IPS DF 6.9 (cell line): Measurements from ENCODE around the gene ANGPTL8.

Source experiments
- DNase-seq: peaks from one replicate; pipeline ENCODE4 v3.0.0-alpha.2; 2013; ENCODE audit warnings: low read depth, low spot score
- H3K27ac ChIP-seq: one replicate; pipeline ENCODE4 v1.5.1; 2013; ENCODE audit warnings: low read length, control low read depth
- H3K27me3 ChIP-seq: 2 replicates; pipeline ENCODE4 v1.6.1; 2013; ENCODE audit warnings: mild to moderate bottlenecking, low read length; ENCODE audit not compliant: control insufficient read depth, insufficient read depth
- H3K36me3 ChIP-seq: 2 replicates; pipeline ENCODE4 v1.6.1; 2013; ENCODE audit warnings: low read length; ENCODE audit not compliant: control insufficient read depth, insufficient read depth
- H3K4me1 ChIP-seq: 2 replicates; pipeline ENCODE4 v1.6.1; 2013; ENCODE audit warnings: low read length; ENCODE audit not compliant: control insufficient read depth, insufficient read depth
- H3K4me3 ChIP-seq: 2 replicates; pipeline ENCODE4 v1.5.1; 2013; ENCODE audit warnings: mild to moderate bottlenecking, low read length
- H3K9me3 ChIP-seq: 2 replicates; pipeline ENCODE4 v1.6.1; 2013; ENCODE audit warnings: low read length, inconsistent platforms; ENCODE audit not compliant: control insufficient read depth, insufficient read depth
- WGBS: extraction: QIAGEN DNeasy Blood & Tissue Kit; methylation state at CpG from one replicate; pipeline ENCODE4 v1.1.7; 2013; ENCODE audit warnings: mixed read lengths, missing lambda C conversion rate; ENCODE audit not compliant: insufficient read length, insufficient coverage; 5-methylcytosine and 5-hydroxymethylcytosine counted together

ANGPTL8 gene

DNA sequence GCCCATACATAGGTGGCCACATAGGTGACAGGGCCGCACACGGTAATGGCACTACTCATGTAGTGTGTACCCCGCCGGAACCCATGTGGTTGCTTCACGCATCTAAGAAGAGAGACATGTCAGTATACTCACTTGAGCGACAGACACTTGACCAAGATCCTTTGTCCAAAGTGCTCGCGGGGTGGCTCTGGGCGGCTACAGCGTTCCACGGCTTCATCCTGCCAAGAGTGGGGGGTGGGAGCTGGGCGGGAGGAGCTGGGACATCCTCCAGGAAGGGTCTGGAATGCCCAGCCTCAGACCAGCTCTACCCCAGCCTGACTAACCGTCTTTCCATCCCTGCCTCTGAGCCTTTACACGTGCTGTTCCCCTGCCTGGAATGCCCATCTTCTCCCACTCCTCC lies 8.5 kb downstream of the ANGPTL8 start:
- no peaks in the 10 kb centered on the region for H3K9me3 ChIP-seq
- H3K36me3 ChIP-seq = peaks cover 12% of the 10 kb centered on the region; the same call in 1 of the 2 replicates
- no peak for DNase-seq
- no peak overlapping the region for H3K4me3 ChIP-seq
- H3K27ac ChIP-seq = no peak overlapping the region
- peaks cover 2% of the 10 kb centered on the region for H3K4me1 ChIP-seq
- WGBS = no CpG with 5 or more reads among the region's 14 CpGs
- H3K27me3 ChIP-seq = no peaks in the 10 kb centered on the region

DNA sequence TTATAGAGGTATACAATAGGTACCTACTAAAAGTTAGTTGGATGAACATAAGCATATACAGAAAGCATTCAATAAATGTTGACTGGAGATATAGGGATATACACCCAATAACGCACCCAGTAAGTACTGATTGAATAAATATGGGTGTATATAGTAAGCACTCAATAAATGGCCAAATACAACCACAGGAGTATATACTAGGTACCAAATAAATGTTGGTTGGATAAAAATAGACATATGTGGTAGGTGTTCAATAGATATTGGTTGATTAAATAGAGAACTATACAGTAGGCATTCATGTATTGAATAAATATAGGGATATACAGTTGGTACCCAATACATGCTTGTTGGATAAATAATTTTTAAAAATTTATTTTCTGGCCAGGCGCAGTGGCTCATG lies 9.4 kb downstream of the ANGPTL8 start:
- H3K4me1 ChIP-seq = no peaks in the 10 kb centered on the region
- H3K4me3 ChIP-seq = no peak overlapping the region
- no peaks in the 10 kb centered on the region for H3K27me3 ChIP-seq
- no peak for DNase-seq
- H3K9me3 ChIP-seq = no peaks in the 10 kb centered on the region
- no CpG with 5 or more reads among the region's 2 CpGs for WGBS
- peaks cover 12% of the 10 kb centered on the region for H3K36me3 ChIP-seq
- H3K27ac ChIP-seq = no peak overlapping the region

DNA sequence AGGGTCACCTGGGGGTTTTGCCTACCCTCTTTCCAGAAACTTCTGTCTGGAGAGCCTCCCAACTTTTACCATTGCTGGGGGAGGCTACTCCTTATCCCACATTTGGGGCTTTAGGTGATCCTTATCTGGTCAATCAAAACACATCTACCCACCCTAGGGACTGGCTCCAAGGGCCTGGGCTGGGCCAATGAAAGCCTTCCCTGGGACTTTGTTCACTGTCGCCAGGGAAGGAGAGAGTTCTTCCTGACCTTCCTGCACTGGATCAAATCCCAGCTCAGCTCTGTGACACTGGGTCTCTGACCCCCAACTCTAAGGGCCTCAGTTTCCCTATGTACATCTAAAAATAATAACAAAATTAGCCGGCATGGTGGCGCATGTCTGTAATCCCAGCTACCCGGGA lies 11.8 kb downstream of the ANGPTL8 start:
- Histone ChIP-seq H3K9me3 (no peaks in the 10 kb centered on the region), H3K36me3 (peaks cover 16% of the 10 kb centered on the region), H3K4me1 (no peaks in the 10 kb centered on the region), H3K4me3 (no peak overlapping the region), H3K27ac (no peak overlapping the region), H3K27me3 (no peaks in the 10 kb centered on the region)
- DNase-seq = no peak
- no CpG with 5 or more reads among the region's 4 CpGs for WGBS

DNA sequence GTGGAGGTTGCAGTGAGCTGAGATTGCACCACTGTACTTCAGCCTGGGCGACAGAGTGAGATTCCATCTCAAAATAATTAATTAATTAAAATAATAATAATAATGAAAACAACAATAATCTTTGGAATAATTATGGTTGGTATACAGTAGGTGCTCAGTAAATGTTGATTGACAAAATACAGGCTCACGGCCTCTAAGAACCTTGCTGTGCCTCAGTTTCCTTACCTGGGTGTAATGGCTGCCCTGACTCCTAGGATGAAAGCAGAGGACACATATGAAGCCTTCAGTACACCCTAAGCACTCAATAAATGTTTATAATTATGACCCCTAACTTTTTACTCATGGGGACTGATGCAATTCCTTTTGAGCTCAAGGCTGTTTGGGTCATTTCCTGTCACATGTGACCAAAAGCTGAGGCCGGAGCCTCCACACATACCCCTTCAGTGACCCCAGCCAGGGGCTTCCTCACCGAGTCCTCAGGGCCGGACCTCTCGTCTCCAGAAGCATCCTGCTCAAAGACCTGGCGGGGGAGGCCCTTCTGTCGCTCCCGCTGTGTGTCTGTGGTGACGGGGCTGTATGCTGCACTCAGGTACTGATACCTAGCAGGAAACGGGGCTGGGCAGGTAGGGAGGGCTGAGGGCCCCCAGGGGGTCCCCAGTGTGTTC lies 12.4 kb downstream of the ANGPTL8 start:
- H3K9me3 ChIP-seq = no peaks in the 10 kb centered on the region
- no peak overlapping the region for H3K4me3 ChIP-seq
- H3K4me1 ChIP-seq = no peaks in the 10 kb centered on the region
- no CpG with 5 or more reads among the region's 11 CpGs for WGBS
- no peaks in the 10 kb centered on the region for H3K27me3 ChIP-seq
- H3K27ac ChIP-seq = no peak overlapping the region
- peaks cover 16% of the 10 kb centered on the region for H3K36me3 ChIP-seq
- no peak for DNase-seq

DNA sequence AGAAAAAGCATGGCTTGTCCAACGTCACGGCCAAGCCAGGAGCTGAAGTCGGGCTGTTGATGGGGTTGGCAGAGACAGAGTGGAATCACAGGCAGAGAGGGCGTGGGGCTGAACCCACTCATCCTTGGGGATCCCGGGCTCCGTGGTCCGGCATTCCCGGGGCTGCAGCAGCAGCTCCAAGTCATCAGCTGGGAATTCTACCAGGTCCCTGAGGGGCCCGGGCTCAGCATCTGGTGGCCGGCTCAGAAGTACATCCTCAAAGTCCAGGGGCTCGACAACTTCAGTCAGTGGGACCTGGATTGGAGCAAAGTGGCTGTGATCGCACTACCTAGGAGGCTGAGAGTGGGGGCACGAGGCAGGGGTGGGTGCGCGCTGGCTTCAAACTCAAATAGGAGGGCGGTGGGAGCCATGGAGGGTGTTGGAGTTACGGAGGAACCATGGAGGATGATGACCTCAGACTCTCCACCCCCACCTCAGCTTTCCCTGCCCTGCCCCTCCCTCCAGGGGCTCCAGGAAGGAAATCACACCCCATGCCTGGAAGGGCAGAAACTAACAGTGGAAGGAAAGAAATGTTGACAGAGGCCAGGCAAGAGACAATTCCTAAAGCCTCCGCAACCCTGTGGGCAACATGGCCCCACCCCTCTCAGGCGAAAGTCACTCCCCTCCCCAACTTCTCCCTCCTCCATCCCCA lies 13.4 kb downstream of the ANGPTL8 start:
- no CpG with 5 or more reads among the region's 19 CpGs for WGBS
- Histone ChIP-seq H3K36me3 (peaks cover 11% of the 10 kb centered on the region), H3K4me3 (no peak overlapping the region), H3K27ac (no peak overlapping the region), H3K9me3 (no peaks in the 10 kb centered on the region), H3K27me3 (no peaks in the 10 kb centered on the region), H3K4me1 (no peaks in the 10 kb centered on the region)
- DNase-seq = no peak

DNA sequence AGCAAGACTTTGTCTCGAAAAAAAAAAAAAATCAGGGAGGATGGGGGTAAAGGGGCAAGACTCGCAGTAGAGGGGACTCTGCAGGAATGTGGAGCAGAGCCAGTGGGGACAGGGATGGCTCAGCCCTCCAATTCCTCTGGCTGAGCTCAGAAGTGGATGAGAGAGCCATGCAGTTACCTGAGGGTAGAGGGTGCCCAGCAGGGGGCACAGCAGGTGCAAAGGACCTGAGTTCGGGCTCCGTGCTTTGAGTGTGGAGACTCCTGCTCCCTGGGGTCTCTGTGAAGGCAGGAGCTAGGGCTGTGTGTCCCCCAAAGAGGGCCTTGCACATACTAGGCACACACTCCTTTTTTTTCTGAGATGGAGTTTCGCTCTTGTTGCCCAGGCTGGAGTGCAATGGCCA lies 15.2 kb downstream of the ANGPTL8 start:
- H3K36me3 ChIP-seq = peaks cover 9% of the 10 kb centered on the region
- no peaks in the 10 kb centered on the region for H3K27me3 ChIP-seq
- H3K27ac ChIP-seq = no peak overlapping the region
- H3K9me3 ChIP-seq = no peaks in the 10 kb centered on the region
- no peaks in the 10 kb centered on the region for H3K4me1 ChIP-seq
- WGBS = no CpG with 5 or more reads among the region's 5 CpGs
- H3K4me3 ChIP-seq = no peak overlapping the region
- no peak for DNase-seq

DNA sequence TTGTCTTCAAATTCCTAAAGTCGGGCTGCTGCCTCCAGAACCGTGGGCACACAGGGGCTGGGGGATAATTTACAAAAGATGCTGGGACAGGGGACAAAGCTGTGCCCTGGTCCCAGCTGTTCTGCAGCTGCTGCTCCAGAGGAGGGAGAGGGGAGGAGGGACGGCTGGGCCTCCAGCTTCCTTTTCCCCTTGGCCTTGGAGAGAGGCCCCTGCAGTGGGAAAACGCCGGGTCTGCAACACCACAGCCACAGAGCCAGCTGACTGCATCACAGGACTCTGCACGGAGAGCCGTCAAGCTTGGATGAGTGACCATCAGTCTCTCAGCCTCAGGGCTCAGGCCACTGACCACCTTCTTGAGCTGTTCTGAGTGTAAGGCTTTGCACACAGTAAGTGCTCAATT lies 16.8 kb downstream of the ANGPTL8 start:
- H3K4me3 ChIP-seq = no peak overlapping the region
- H3K27ac ChIP-seq = no peak overlapping the region

DNA sequence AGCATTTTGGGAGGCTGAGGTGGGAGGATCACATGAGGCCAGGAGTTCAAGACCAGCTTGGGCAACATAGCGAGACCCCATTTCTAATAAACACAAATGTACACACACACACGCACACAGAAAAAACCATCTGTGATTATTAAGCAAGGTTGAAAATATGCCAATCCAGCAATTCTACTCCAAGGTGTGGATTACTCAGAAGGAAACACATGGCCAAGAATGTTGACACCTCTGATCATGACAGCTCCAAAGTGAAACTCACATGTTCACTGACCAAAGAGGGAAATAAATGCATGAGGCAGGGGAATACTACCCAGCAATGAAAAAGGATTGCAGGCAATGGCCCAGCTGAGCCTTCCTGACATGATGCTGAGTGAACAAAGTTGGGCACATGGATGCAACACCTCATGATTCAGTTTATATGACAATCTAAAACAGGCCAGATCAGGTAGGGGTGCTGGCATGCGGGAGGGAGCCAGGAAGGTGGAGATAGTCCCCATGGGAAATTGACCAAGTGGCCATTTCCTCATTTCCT lies 18.5 kb downstream of the ANGPTL8 start:
- Histone ChIP-seq H3K4me3 (no peak overlapping the region), H3K36me3 (peaks cover 3% of the 10 kb centered on the region; the same call in 1 of the 2 replicates), H3K27me3 (no peaks in the 10 kb centered on the region), H3K9me3 (no peaks in the 10 kb centered on the region), H3K27ac (no peak overlapping the region), H3K4me1 (no peaks in the 10 kb centered on the region)
- no CpG with 5 or more reads among the region's 3 CpGs for WGBS
- no peak for DNase-seq

More for the DNA sequence above, 16.8 kb downstream of the ANGPTL8 start:
- Histone ChIP-seq H3K27me3 (no peaks in the 10 kb centered on the region), H3K9me3 (no peaks in the 10 kb centered on the region), H3K36me3 (peaks cover 3% of the 10 kb centered on the region), H3K4me1 (no peaks in the 10 kb centered on the region)
- no peak for DNase-seq
- WGBS = no CpG with 5 or more reads among the region's 7 CpGs

DNA sequence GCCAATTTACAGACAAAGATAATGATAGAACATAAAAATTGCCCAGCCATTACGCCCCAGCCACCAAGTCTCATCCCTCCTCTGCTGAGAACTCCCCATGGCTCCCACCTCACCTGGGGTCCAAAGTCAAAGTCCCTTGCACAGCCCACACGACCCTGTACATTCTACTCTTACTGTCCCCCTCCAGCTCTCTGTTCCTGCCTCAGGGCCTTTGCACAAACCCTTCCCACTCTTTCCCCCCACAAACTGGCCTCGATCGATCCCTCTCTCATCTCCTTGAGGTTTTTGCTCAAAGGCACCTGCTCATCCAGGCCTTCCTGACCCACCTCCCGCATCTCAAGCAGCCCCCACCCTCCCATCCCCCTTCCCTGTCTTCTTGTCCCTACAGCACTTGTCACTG lies 21.6 kb downstream of the ANGPTL8 start:
- Histone ChIP-seq H3K4me1 (peaks cover 2% of the 10 kb centered on the region; the same call in 1 of the 2 replicates), H3K9me3 (no peaks in the 10 kb centered on the region), H3K4me3 (no peak overlapping the region), H3K36me3 (no peaks in the 10 kb centered on the region), H3K27ac (no peak overlapping the region), H3K27me3 (no peaks in the 10 kb centered on the region)
- no peak for DNase-seq
- no CpG with 5 or more reads among the region's 5 CpGs for WGBS

DNA sequence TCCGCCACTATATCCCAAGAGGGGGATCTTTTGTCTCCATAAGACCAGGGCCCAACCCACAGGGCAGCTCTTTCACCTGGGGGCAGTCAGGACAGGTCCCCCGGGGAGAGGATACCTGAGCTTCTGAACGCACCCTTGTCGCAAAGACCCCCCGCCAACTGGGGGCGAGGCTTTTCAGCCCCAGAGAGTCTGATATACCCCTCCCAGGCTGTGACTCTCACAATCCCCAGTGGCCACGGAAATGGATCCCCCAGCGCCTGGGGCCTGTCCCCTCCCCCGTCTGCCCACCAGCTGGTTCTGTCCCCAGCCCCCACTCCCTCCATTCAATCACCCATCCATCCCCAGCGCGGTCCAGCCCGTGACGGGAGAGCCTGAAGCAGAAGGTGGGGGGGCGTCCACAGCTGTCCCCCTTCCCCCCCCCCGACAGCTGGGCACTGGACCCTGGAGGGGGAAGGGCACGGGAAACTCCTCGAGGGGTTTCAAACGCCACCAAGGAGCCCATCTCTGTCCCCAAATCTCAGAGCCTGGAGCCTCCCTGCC lies 22.1 kb downstream of the ANGPTL8 start:
- Histone ChIP-seq H3K4me3 (peak overlapping the region; percentile 61; the same call in 1 of the 2 replicates), H3K4me1 (peaks cover 2% of the 10 kb centered on the region; the same call in 1 of the 2 replicates), H3K27me3 (no peaks in the 10 kb centered on the region), H3K27ac (no peak overlapping the region), H3K36me3 (no peaks in the 10 kb centered on the region), H3K9me3 (no peaks in the 10 kb centered on the region)
- WGBS = no CpG with 5 or more reads among the region's 18 CpGs
- no peak for DNase-seq
